Body of pancreas (tissue), 4 donors: ENCODE measurements around the gene C19orf47. TPM values are rescaled to one million over a fixed set of nuclear protein-coding genes. Genes with fewer than 3 reads are reported as not detected.

Experiments
- ATAC-seq: fragments of 150-250 bp; one replicate; pipeline ENCODE4 v1.9.1; 2016
- DNase-seq, 4 donors: peaks; one replicate each; pipeline ENCODE4 v3.0.0-alpha.2; 2019
- H3K27ac ChIP-seq, 4 donors: fragments of 200-600 bp; sonication (generic); 1 replicate in 3 of 4; 2 replicates in 1 of 4; pipeline versions ENCODE4 v1.5.1 to v1.6.1; 2016 to 2019; ENCODE audit warnings: mild to moderate bottlenecking in 1 of 4, mixed read lengths in 1 of 4, moderate library complexity in 1 of 4
- H3K27me3 ChIP-seq, 2 donors: fragments of 200-600 bp; sonication (generic); one replicate each; pipeline ENCODE4 v1.6.0; 2016; ENCODE audit warnings: mild to moderate bottlenecking in 1 of 2
- H3K36me3 ChIP-seq, 2 donors: fragments of 200-600 bp; sonication (generic); replicated peaks in 1 of 2; 2 replicates each; pipeline ENCODE4 v1.5.1; 2016; ENCODE audit warnings: low read depth in 2 of 2; ENCODE audit not compliant: insufficient read depth in 1 of 2
- H3K4me1 ChIP-seq: fragments of 200-600 bp; sonication (generic); one replicate; pipeline ENCODE4 v1.6.0; 2016
- H3K4me3 ChIP-seq, 2 donors: fragments of 200-600 bp; sonication (generic); 1 replicate in 1 of 2; 2 replicates in 1 of 2; pipeline ENCODE4 v1.5.1; 2016 to 2019
- H3K9me3 ChIP-seq, 3 donors: fragments of 200-600 bp; sonication (generic); 1 replicate in 2 of 3; 2 replicates in 1 of 3; pipeline ENCODE4 v1.5.1; 2016
- POLR2A ChIP-seq, 3 donors: fragments of 450-650 bp; IDR thresholded peaks; one replicate each; pipeline ENCODE4 v1.6.1; 2016; ENCODE audit warnings: antibody characterized with exemption in 3 of 3, mild to moderate bottlenecking in 2 of 3
- WGBS, 2 donors: methylation state at CpG; one replicate each; pipeline ENCODE4 v1.1.5; 2017; 5-methylcytosine and 5-hydroxymethylcytosine counted together
- intact Hi-C: fragments of 100-400 bp; cut with DNase I; formaldehyde crosslinking; loops from one replicate; pipeline ENCODE4 v1.15.1; 2023
- total RNA-seq, 2 donors: library from RNA; depleted of rRNA; stranded (reverse); fragments of >200 nt; gene quantifications; one replicate each; pipeline ENCODE4 v1.1.0, GENCODE V29; 2016
- TF ChIP-seq, protein P1 (sequence below), 7 experiments: fragments of 450-650 bp in 4 of 7; fragments of 200-600 bp in 3 of 7; sonication (generic) in 3 of 7; IDR thresholded peaks; one replicate each; pipeline ENCODE4 v1.5.1; 2016 to 2019; ENCODE audit warnings: antibody characterized with exemption in 7 of 7

The C19orf47 gene
- total RNA-seq, 2 donors from 2014 or later, result 3.9 to 19.8 TPM

DNA sequence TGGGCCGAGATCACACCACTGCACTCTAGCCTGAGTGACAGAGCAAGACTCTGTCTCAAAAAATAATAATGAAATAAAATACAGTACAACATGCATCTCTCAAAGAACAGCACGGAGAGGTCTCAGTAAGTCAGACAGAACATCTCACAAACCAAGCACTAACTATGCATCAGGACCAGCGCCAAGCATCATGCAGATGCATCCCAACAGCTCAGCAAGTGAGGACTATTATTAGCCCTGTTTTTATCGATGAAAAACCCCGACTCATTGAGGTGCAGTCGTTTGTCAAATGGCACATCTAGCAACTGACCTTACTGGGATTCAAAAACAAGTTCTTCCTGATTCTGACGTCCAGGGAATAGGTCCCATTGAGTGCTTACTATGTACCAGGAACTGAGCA lies 3.8 kb downstream of the C19orf47 start:
- no peak for TF ChIP-seq POLR2A (IDR thresholded peaks at IDR 0.05)
- TF ChIP-seq, protein P1, sequence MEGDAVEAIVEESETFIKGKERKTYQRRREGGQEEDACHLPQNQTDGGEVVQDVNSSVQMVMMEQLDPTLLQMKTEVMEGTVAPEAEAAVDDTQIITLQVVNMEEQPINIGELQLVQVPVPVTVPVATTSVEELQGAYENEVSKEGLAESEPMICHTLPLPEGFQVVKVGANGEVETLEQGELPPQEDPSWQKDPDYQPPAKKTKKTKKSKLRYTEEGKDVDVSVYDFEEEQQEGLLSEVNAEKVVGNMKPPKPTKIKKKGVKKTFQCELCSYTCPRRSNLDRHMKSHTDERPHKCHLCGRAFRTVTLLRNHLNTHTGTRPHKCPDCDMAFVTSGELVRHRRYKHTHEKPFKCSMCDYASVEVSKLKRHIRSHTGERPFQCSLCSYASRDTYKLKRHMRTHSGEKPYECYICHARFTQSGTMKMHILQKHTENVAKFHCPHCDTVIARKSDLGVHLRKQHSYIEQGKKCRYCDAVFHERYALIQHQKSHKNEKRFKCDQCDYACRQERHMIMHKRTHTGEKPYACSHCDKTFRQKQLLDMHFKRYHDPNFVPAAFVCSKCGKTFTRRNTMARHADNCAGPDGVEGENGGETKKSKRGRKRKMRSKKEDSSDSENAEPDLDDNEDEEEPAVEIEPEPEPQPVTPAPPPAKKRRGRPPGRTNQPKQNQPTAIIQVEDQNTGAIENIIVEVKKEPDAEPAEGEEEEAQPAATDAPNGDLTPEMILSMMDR (IDR thresholded peaks at IDR 0.05), result no peak
- Histone ChIP-seq H3K9me3 (no peaks in the 10 kb centered on the region), H3K4me3 (no peak overlapping the region), H3K36me3 (no peaks in the 10 kb centered on the region), H3K27ac (no peak overlapping the region), H3K4me1 (peaks cover 14% of the 10 kb centered on the region), H3K27me3 (no peaks in the 10 kb centered on the region)
- ATAC-seq (no peak), DNase-seq (no peak)
- 70 to 80% methylated on average over 7 of the region's 7 CpGs for WGBS, 2 donors
- intact Hi-C loops, result no loop called here

GRCh38 chr19:40342644-40343311 lies 5.4 kb downstream of the C19orf47 start:
- ATAC-seq (no peak), DNase-seq (no peak)
- Histone ChIP-seq H3K9me3 (no peaks in the 10 kb centered on the region), H3K4me1 (peaks cover 8% of the 10 kb centered on the region), H3K4me3 (no peak overlapping the region), H3K27ac (no peak overlapping the region), H3K27me3 (no peaks in the 10 kb centered on the region), H3K36me3 (no peaks in the 10 kb centered on the region)
- TF ChIP-seq, protein P1 (IDR thresholded peaks at IDR 0.05), result no peak
- TF ChIP-seq POLR2A (IDR thresholded peaks at IDR 0.05), result no peak
- WGBS, 2 donors, result 82 to 90% methylated on average over 11 of the region's 11 CpGs
- intact Hi-C loops, result no loop called here

GRCh38 chr19:40341601-40342482 lies 6.4 kb downstream of the C19orf47 start:
- Histone ChIP-seq H3K4me3 (no peak overlapping the region), H3K36me3 (no peaks in the 10 kb centered on the region), H3K9me3 (no peaks in the 10 kb centered on the region), H3K27ac (no peak overlapping the region), H3K4me1 (no peaks in the 10 kb centered on the region), H3K27me3 (no peaks in the 10 kb centered on the region)
- intact Hi-C loops, result no loop called here
- ATAC-seq (no peak), DNase-seq (no peak)
- TF ChIP-seq, protein P1 (IDR thresholded peaks at IDR 0.05), result no peak
- no peak for TF ChIP-seq POLR2A (IDR thresholded peaks at IDR 0.05)
- 86 to 92% methylated on average over 5 to 9 of the region's 9 CpGs for WGBS, 2 donors

GRCh38 chr19:40339018-40339728 lies 9.0 kb downstream of the C19orf47 start:
- TF ChIP-seq POLR2A (IDR thresholded peaks at IDR 0.05), result no peak
- TF ChIP-seq, protein P1 (IDR thresholded peaks at IDR 0.05), result no peak
- Histone ChIP-seq H3K4me3 (no peak overlapping the region), H3K4me1 (no peaks in the 10 kb centered on the region), H3K27ac (no peak overlapping the region), H3K9me3 (no peaks in the 10 kb centered on the region), H3K36me3 (no peaks in the 10 kb centered on the region), H3K27me3 (no peaks in the 10 kb centered on the region)
- DNase-seq, result no peak
- intact Hi-C loops, result no loop called here
- no peak for ATAC-seq
- WGBS, 2 donors, result 94 to 97% methylated on average over 4 of the region's 4 CpGs
